Fibroblast of skin of left quadriceps (primary cell): Measurements from ENCODE around the gene BACE1.
"Not testable (repeated sequence)": the region's sequence is repeated elsewhere in the genome, so short reads cannot be mapped to it uniquely, and the experiment has no call there.

Experiments used
- DNase-seq, 2 experiments: peaks; one replicate each; pipeline ENCODE4 v3.0.0-alpha.2; 2013; ENCODE audit warnings: low read depth in 2 of 2

Gene BACE1

DNA sequence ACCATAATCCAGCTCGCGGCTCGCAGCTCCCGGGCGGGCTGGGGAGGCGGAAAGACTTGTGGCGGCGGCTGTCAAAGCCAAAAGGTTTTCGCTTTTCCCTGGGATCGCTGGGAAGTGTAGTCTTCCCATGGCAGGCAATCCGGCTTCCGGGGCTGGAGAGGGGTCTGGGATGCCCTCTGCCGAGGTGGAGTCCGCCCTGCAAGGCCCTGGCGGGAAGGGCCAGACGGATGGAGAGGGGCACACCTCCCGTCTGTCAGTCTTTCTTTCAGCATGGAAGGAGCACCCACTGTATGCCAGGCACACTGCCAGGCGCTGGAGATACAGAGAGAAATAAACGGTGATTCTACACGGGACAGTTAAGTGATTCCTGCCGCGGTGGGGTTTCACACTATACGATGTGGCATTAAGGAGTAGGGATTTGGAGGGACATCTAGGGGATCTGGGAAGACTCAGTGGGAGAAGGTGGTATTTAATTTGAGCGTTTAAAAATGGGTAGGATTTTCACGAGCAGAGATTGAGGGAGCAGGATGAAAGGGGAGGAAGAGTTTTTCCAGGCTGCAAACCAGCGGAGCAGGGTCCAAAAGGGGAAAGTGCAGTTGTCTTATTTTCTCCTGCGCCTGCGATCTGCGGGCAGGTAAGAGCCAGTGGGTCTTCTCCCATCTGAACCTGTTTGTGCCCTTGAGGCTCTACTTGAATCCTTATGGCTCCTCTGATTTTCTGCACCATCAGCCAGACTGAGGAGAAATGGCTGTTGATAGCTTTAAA is at the start of gene BACE1:
BACE1 (minus strand) TSS at position 60 of the 765 bp plus-strand sequence. CDS start 461 bp downstream, outside the sequence.
- peak; percentile 57 to 72 for DNase-seq

DNA sequence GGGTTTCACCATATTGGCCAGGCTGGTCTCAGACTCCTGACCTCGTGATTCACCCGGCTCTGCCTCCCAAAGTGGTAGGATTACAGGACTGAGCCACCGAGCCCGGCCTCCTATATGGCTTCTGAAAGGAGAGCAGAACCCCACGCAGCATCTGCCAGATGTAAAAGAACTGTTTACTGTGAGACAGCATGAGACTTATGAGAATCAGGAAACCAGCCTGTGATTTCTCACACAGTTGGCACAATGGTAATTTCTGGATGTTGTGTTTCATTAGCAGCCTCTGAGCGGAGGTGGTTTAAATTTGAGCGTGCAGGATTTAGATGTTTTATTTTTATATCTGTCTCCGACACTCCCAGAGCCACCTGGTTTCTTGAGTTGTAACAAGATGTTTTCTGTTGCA is 45.4 kb upstream of the BACE1 start:
- no peak for DNase-seq

DNA sequence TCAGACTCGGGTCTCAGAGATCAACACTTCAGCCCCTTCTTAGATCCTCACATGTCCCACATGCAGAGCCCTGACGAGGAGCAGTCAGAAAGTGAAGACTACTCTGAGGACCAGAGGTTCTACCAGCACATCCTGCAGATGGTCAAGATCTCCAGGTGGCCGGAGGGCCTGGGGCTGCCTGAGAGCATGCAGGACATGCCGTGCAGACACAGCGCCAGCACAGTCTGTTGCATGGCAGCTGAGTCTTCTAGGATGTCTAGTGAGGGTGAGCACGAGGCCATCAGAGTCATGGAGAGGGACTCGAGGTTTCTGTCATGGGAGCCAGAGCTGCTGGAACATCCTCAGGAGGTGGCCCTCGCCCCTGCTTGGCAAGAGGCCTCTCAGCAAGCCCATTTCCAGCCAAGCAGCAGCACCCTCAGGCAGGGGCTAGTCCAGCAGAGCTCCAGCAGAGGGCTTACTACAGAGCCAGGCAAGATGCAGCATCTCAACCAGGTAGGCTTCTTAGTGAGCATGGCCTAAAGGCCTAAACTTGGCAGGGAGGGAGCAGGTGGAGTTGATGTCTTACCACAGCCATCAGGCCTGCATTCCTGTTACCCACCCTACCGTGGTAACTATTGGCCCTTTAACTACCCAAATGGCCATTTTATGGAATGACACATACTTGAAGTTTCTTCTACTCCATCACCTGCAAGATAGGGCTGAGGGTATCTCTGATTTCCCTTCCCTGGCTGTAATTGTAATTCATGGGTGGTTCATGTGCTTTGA is 40.3 kb upstream of the BACE1 start:
- no peak for DNase-seq

DNA sequence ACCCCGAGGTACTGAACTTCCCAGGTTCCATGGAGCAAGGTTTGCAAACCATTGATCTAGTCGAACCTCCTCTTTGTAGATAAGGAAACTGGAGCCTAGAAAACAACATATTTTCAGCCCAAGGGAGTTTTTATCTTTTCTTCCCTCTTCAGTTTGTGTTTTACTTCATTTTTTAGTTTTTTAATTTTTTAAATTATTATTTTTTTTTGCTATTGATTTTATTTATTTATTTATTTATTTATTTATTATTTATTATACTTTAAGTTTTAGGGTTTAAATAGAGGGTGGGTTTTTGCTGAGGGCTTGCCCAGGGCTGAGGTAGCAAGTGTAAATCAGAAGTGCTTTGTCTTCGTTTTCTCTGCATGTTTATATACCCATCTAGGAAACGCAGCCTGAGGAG is 38.5 kb upstream of the BACE1 start:
- DNase-seq, result no peak

DNA sequence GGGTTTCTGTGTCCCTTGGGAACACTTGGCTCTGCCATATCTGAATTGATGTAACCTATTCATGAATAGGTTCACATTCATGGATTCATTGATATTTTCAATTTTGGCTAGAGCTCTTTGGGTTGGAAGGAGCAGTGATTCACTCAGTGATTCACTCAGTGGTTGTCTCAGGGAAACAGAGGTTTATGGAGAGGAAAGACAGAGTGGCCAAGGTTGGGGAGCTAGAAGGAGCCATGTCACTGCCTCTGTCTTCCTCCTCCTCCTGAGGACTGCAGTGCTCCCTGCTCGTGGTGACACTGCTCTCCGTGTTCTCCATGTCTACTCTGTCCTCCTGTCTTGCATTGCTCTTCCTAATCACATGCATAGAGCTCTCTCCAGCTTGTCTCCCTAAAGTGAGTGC is 29.0 kb upstream of the BACE1 start:
- DNase-seq, result no peak

DNA sequence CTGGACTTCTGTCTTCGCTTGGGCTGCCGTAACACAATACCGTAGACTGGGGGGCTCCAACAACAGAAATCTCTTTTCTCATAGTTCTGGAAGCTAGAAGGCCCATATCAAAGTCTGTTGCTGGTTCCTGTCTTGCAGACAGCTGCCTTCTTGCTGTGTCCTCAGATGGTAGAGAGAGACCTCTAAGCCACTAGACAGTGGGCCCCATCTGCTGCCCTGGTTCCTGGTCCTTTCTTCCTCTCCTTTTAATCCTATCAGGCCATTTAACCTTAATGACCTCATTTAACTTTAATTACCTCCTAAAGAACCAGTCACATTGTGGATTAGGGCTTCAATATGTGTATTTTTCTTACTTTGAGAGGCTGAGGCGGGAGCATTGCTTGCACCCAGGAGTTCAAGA is 21.0 kb upstream of the BACE1 start:
- no peak for DNase-seq

DNA sequence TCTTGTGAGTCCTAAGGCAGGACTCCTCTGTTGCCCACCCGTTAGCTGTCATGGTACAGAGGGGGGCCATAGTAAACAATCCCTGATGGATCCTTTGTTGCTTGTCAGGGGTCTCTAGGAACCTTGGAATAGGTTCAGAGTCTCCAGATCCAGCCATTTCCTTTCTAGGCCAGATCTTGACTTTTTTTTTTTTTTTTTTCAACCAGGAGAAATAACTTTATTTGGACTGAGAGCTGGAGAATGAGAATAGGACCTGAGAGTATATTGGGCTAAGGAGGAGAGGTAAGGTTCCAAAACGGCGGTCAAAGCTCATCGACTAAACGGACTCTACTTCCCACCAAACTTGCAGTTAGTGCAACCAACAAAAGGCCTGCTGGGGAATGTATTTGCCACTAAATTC is 19.3 kb upstream of the BACE1 start:
- DNase-seq, result no peak

DNA sequence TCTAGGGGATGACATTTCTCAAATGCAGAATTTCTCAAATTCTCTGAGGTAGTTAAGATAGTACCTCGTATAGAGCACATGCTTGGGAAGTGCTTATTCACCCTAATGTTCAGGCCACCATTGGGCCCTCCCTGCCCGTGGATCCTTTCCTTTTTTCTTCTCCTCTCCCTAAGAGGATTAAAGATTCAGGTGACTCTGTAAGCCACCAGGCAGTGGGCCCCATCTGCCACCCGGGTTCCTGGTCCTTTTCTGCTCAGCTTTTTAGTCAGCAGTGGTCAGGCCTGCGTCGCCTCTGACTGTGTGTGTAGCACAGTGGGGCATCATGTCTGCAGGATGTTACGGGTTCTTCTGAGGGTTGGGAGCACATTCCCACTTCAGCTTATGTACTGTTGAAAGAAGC is 18.8 kb upstream of the BACE1 start:
- DNase-seq, result no peak

DNA sequence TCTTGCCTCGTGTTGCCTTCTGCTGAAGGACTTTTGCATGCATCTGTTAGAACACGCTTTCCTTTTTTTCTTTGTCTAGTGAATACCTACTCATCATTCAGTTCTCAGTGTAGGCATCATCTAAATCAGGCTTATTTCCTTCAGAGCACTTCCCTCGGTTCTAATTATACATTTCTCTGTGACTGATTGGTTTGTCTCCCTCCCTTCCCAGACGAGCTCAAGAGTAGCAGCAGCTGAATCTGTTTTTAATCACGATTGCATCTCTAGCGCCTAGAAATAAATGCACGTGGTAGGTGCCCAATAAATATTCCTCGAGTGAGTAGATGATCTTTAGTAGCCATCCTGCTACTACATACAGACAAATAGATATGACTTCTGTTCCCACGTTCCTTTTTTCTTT is 17.9 kb upstream of the BACE1 start:
- peak; percentile 30 to 38 for DNase-seq

DNA sequence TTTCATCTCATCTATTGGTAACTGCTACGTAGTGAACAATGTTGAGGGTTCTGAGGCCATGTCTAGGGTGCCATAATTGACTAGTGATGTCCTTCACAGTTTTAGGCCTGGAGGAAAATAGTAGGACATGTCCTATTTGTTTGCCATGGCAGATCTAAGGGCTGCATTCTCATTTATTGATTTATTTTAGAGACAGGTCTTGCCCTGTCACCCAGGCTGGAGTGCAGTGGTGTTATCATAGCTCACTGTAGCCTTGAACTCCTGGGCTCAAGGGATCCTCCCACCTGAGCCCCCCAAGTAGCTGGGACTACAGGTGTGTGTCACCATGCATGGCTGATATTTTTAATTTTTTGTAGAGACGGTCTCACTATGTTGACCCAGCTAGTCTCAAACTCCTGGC is 16.8 kb upstream of the BACE1 start:
- DNase-seq, result no peak

DNA sequence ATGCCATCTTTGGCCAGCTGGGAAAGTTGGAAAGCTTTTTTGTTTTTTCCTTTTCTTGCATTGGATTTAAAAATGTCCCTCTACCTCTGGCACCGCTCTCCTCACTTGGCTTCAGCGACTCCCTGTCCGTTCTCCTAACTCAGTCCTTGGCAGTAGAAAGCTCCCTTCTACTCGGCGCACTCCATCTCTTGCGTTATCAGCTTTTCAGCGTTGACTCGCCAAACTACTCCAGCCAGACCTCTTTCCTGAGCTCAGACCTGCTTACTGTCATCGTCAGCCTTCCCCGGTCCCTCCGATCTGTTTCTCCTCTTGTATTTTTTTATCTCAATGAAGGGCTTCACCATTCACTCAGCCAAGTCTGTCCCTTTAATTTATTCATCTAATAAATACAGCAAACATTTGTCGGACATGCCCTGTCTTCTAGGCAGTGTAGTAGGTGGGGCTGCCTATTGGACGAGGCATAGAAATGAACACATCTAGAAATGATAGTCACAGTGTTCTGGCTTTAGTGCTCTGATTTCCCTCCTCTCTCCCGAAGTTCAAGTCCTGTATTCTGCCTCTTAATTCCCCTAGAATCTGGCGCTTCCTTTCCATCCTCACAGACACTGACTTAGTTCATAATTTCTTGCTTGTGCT is 12.4 kb upstream of the BACE1 start:
- peak in 1 of 2 experiments; percentile 10 for DNase-seq

DNA sequence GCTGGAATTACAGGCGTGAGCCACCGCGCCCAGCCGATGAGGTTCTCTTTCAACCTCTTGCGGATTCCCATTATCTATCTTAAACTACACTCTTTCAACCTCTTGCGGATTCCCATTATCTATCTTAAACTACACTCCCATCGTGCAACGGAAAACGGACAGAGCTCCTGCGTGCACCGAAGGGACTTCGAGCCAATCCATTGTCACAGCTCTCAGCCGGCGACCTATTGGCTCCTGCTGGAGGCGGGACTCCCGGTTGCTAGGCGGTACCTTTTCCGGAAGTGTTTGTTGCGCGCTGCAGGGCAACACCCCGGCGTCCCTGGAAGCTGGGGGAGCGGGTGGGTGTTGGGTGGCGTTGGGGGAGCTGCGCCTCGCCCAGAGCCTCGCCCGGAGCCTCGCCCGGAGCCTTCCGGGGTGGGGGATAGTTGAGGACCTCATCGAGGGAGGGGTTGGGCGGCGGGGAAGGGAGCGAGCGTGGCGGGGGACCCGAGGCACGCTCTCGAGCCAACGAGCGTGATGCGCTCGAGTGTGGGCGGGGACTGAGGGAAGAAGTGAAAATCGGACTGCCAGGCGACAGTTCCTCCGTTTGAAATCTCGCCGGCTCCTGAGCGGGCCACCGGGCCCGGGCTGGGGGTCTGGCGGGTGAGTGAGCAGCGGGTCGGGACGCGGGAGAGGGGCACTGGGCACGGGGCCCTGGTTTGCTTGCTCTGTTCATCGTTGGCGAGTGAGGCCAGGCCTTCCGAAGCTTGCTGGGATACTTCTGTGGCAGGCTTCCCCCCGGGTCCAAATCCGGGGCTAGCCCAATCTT is 11.7 kb upstream of the BACE1 start, which contains the start of gene CEP164:
CEP164 (plus strand) TSS at position 288 of the 808 bp plus-strand sequence. CDS start 10,733 bp downstream, outside the sequence.
- peak; percentile 89 to 92 for DNase-seq

DNA sequence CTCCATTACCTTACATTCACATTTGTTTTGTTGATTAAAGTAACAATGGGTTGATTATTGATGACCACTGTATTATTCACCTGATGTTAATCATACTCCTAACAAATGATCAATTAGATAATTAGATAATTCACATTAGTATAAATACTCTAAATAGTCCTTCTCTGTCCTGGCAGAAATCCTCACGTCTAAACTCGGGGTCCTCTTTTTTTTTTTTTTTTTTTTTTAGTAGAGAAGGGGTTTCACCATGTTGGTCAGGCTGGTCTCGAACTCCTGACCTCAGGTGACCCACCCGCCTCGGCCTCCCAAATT is 11.2 kb upstream of the BACE1 start:
- not testable (repeated sequence) for DNase-seq

DNA sequence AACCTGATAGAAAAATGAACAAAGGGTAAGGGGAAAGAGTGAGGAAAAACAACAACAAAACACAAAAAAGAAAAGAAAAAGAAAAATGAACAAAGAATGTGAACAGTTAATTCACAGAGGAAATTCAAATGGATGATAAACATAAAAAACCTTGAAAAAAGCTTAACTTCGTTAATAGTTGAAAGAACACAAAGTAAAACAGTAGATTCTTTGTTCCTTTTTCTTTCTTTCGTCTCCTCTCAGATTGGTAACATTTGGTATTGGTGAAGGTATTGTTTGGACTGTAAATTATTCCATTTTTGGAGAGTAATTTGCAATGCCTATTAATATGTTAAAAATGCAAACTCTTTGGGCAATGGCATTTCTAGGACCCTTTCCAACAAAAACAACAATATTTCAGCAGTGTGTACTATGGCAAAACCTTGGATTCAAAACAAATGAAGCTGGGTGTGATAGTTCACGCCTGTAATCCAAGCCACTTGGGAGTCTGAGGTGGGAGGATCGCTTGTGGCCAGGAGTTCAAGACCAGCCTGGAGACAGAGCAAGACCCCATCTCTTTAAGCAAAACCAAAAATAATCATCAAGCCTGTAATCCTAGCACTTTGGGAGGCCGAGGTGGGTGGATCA is 3.3 kb upstream of the BACE1 start:
- DNase-seq, result peak; percentile 49 to 65

DNA sequence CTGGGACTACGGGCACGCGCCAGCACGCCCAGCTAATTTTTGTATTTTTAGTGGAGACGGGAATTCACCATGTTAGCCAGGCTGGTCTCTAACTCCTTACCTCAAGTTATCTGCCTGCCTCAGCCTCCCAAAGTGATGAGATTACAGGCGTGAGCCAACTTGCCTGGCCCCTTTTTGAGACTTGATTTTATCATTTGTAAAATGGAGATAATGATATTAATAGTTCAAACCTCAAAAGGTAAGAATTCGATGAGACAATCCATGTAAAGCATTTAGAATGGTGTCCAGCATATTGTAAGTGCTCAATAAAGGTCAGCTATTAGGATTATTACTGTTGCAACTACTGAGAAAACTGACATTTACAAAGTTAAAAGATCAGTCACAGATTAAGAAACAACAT is 2.7 kb upstream of the BACE1 start:
- DNase-seq, result no peak

DNA sequence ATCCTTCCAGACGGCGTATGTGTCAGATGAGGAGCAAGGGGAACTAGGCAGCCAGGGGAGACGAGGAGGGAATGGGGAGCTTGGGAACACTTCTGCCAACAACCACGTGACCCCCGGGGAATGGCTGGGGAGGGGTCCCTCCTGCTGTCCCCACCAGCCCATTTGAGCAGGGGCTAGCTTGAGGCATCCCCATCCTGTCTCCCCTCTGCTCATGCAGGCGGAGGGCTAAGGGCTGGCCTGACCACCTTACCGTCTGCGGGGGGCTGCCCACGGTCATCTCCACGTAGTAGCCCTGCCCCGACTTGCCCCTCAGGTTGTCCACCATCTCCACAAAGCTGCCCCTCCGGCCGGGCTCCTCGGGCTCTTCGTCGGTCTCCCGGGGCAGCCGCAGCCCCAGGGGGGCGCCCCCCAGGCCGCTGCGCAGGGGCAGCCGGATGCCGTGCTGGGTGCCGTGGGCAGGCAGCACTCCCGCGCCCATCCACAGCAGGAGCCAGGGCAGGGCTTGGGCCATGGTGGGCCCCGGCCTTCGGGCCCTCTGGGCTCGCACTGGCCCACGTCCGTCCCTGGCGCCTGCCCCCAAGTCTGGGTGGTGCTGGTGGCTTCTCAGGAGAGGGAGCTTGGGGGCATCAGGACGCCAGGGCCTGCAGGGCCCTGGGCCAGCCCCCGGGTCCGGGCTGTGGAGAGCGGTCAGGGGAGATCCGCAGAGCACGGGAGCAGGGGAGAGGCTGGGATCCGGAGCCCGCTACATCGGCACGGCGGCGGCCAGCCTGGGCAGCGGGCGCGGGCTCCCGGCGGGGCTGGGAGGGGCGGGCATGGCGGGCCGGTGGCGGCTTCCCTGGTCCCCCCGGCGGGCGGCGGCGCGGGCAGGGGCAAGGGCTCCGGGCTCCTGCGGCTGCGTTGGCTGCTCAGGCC is 515 bp downstream of the BACE1 start:
- no peak for DNase-seq

DNA sequence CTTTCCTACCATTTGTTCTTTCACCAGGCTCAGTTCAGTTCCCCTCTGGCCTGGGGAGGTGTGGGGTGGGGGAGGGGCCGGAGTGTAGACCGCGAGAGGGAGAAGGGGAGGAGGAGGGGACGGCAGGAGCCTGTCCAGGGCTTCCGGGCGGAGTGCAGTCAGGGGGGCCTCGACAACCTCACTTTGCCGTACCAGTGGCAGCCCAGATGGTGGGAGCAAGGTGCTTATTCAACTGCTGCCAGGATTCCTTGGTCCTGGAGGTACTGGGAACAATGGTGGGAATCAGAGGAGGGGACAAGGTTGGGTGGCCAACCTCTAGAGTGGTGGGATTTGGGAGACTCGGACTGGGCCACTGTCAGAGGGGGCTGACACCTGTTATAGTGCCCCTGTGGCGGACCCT is 1.2 kb downstream of the BACE1 start:
- no peak for DNase-seq

DNA sequence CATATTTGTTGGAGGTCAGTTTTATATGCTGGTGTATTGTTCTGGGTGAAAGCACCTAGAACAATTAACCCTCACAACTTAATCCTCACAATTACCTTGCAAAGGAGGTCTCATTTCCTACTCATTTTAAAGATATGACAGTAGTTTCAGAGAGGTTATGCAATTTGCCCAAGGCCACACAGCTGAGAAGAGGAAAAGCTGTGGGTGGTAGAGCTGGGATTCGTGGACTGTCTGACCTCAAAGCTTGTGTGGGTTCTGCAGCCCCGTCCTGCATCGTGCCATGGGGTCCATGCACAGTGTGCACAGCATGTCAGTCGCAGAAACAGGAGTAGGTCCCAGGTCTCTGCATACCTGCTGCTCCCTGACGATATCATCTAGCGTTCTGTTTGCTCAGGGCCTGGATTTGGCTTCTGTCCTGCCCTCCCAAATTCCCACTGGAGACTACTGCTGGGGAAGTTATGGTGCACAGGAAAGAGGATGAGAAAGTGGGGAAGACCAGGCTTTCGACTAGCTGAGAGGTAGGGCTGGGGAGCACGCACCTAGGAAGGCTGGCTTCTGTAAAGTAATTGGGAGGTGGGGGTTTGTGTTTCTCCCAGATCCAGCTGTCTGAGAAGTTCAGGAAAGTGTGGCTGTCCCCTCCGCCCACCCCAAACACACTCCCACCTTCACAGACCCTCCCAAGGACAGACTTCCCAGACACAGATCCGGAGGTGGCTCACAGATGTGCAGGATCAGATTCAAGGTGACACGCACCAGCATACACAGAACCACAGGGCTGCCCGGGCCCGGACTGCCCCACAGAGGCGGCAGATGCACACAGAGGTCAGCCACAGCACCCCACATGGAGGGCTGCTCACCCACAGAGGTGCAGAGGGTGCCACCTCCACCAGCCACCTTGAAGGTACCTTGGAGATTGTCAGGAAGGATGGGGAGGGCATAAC is 2.0 kb downstream of the BACE1 start:
- DNase-seq, result no peak

DNA sequence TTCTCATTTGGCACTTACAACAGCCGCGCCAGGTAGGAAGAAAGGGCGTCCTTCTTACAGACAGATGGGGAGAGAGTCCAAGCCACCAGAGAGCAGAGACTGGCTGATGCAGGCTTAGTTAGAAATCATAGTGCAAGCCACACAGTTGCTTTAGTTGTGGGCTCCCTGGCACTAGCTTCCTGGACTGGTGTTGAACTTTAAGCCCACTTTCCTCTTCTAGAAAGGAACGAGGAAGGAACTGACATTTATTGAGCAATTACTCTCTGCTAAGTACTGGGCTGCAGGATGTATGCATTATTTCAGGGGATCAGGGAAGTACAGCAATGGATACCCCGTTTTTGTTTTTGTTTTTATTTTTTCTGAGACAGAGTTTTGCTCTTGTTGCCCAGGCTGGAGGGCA is 3.0 kb downstream of the BACE1 start:
- DNase-seq, result no peak
